GM10266 (cell line): ENCODE results near the gene CCDC175.

Experiments
- DNase-seq: peaks from one replicate; pipeline ENCODE4 v3.0.0; 2012; ENCODE audit errors: extremely low spot score
- CTCF ChIP-seq: IDR thresholded peaks from 2 replicates; pipeline ENCODE4 v1.5.1; 2012; ENCODE audit warnings: mild to moderate bottlenecking, low read depth; ENCODE audit not compliant: control insufficient read depth, insufficient read depth; ENCODE audit errors: missing control alignments

CCDC175 gene

GRCh38 chr14:59482541-59483331 is 93.9 kb downstream of the CCDC175 start:
- DNase-seq, result no peak
- TF ChIP-seq CTCF, result no peak

GRCh38 chr14:59481871-59482540 is 94.6 kb downstream of the CCDC175 start:
- DNase-seq, result no peak
- TF ChIP-seq CTCF, result no peak

- DNase-seq, result no peak
- TF ChIP-seq CTCF, result no peak
Measured at GRCh38 chr14:59481407-59481806, 95.2 kb downstream of the CCDC175 start.

GRCh38 chr14:59480166-59480565 is 96.4 kb downstream of the CCDC175 start:
- no peak for TF ChIP-seq CTCF
- no peak for DNase-seq

GRCh38 chr14:59478540-59478939 is 98.1 kb downstream of the CCDC175 start:
- no peak for DNase-seq
- TF ChIP-seq CTCF, result no peak

GRCh38 chr14:59475709-59476108 is 100.9 kb downstream of the CCDC175 start:
- no peak for DNase-seq
- no peak for TF ChIP-seq CTCF

GRCh38 chr14:59474172-59474571 is 102.4 kb downstream of the CCDC175 start:
- no peak for TF ChIP-seq CTCF
- DNase-seq, result no peak
